IPS-18a (cell line): ENCODE measurements around the gene TNPO3.
"Not testable (repeated sequence)": the region's sequence is repeated elsewhere in the genome, so short reads cannot be mapped to it uniquely, and the experiment has no call there.

ENCODE experiments used
- H3K27ac ChIP-seq: one replicate; pipeline ENCODE4 v1.5.1; 2013; ENCODE audit warnings: low read length
- H3K27me3 ChIP-seq: one replicate; pipeline ENCODE4 v1.6.1; 2013; ENCODE audit warnings: mild to moderate bottlenecking, low read length; ENCODE audit not compliant: control insufficient read depth, insufficient read depth
- H3K36me3 ChIP-seq: one replicate; pipeline ENCODE4 v1.6.1; 2013; ENCODE audit warnings: low read depth, low read length; ENCODE audit not compliant: control insufficient read depth
- H3K4me1 ChIP-seq: one replicate; pipeline ENCODE4 v1.6.1; 2013; ENCODE audit warnings: low read depth, low read length; ENCODE audit not compliant: control insufficient read depth
- H3K4me3 ChIP-seq: one replicate; pipeline ENCODE4 v1.5.1; 2013; ENCODE audit warnings: low read length
- H3K9ac ChIP-seq: one replicate; pipeline ENCODE4 v1.6.1; 2013; ENCODE audit warnings: mild to moderate bottlenecking, low read length, moderate library complexity
- H3K9me3 ChIP-seq: one replicate; pipeline ENCODE4 v1.6.1; 2013; ENCODE audit warnings: low read depth, low read length; ENCODE audit not compliant: control insufficient read depth

The TNPO3 gene

GRCh38 chr7:129012641-129013040 is 42.3 kb downstream of the TNPO3 start:
- Histone ChIP-seq H3K27ac (no peak overlapping the region), H3K4me3 (no peak overlapping the region), H3K9me3 (no peaks in the 10 kb centered on the region), H3K36me3 (peaks cover 56% of the 10 kb centered on the region), H3K9ac (no peak overlapping the region), H3K4me1 (no peaks in the 10 kb centered on the region), H3K27me3 (no peaks in the 10 kb centered on the region)

DNA sequence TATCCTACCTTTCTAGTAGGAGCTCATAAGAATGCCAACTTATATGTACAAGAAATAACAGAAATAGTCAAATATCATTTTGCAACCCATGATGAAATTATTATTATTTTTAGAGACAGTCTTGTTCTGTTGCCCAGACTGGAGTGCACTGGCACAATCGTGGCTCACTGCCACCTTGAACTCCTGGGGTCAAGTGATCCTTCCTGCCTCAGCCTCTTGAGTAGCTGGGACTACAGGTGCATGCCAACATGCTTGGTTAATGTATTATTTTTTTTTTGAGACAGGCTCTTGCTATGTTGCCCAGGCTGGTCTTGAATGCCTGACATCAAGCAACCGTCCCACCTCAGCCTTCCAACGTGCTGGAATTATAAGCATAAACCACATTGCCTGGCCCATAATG is 44.8 kb downstream of the TNPO3 start:
- Histone ChIP-seq H3K9me3 (no peaks in the 10 kb centered on the region), H3K9ac (no peak overlapping the region), H3K4me1 (no peaks in the 10 kb centered on the region), H3K27ac (no peak overlapping the region), H3K4me3 (no peak overlapping the region), H3K27me3 (no peaks in the 10 kb centered on the region), H3K36me3 (peaks cover 48% of the 10 kb centered on the region)

GRCh38 chr7:129009437-129009836 is 45.5 kb downstream of the TNPO3 start:
- Histone ChIP-seq H3K4me1 (no peaks in the 10 kb centered on the region), H3K36me3 (peaks cover 47% of the 10 kb centered on the region), H3K9ac (no peak overlapping the region)

GRCh38 chr7:129008645-129009414 is 46.1 kb downstream of the TNPO3 start:
- Histone ChIP-seq H3K4me1 (no peaks in the 10 kb centered on the region), H3K9ac (no peak overlapping the region), H3K27ac (no peak overlapping the region), H3K9me3 (no peaks in the 10 kb centered on the region), H3K27me3 (no peaks in the 10 kb centered on the region), H3K36me3 (peaks cover 47% of the 10 kb centered on the region), H3K4me3 (no peak overlapping the region)

More at GRCh38 chr7:129009437-129009836, 45.5 kb downstream of the TNPO3 start:
- Histone ChIP-seq H3K27ac (no peak overlapping the region), H3K4me3 (no peak overlapping the region), H3K27me3 (no peaks in the 10 kb centered on the region), H3K9me3 (no peaks in the 10 kb centered on the region)

GRCh38 chr7:129007572-129007971 is 47.3 kb downstream of the TNPO3 start:
- H3K27me3 ChIP-seq, result no peaks in the 10 kb centered on the region
- no peak overlapping the region for H3K4me3 ChIP-seq
- no peak overlapping the region for H3K27ac ChIP-seq
- no peaks in the 10 kb centered on the region for H3K9me3 ChIP-seq
- H3K9ac ChIP-seq, result no peak overlapping the region
- H3K4me1 ChIP-seq, result no peaks in the 10 kb centered on the region
- H3K36me3 ChIP-seq, result peaks cover 43% of the 10 kb centered on the region

- Histone ChIP-seq H3K4me1 (no peaks in the 10 kb centered on the region), H3K36me3 (peaks cover 45% of the 10 kb centered on the region), H3K9me3 (no peaks in the 10 kb centered on the region), H3K27me3 (no peaks in the 10 kb centered on the region), H3K9ac (no peak overlapping the region), H3K27ac (no peak overlapping the region), H3K4me3 (no peak overlapping the region)
These were observed 48.1 kb downstream of the TNPO3 start for GRCh38 chr7:129006636-129007414.

GRCh38 chr7:129005186-129005585 is 49.7 kb downstream of the TNPO3 start:
- no peak overlapping the region for H3K4me3 ChIP-seq
- no peaks in the 10 kb centered on the region for H3K27me3 ChIP-seq
- peaks cover 51% of the 10 kb centered on the region for H3K36me3 ChIP-seq
- no peak overlapping the region for H3K9ac ChIP-seq
- no peaks in the 10 kb centered on the region for H3K4me1 ChIP-seq
- no peak overlapping the region for H3K27ac ChIP-seq
- no peaks in the 10 kb centered on the region for H3K9me3 ChIP-seq

DNA sequence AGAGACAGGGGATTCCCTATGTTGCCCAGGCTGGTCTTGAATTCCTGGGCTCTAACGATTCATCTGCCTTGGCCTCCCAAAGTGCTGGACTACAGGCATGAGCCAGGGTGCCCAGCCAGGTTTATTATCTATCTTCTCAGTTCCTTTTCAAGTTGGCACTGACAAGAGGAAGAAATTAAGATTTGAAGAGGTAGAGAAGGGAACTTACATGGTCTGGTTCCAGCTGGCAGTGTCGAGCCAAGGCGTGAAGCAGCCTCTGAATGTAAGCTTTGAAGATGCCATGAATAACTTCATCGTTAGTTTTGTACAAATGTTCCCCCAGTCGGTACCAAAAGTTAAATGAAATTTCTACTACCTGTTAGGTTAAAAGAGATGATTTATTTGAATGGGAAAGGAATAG is 57.7 kb downstream of the TNPO3 start:
- H3K4me1 ChIP-seq, result no peaks in the 10 kb centered on the region
- peaks cover 63% of the 10 kb centered on the region for H3K36me3 ChIP-seq
- H3K9ac ChIP-seq, result no peak overlapping the region
- no peak overlapping the region for H3K4me3 ChIP-seq
- no peaks in the 10 kb centered on the region for H3K9me3 ChIP-seq
- H3K27ac ChIP-seq, result no peak overlapping the region
- no peaks in the 10 kb centered on the region for H3K27me3 ChIP-seq

GRCh38 chr7:128994560-128994959 is 60.4 kb downstream of the TNPO3 start:
- not testable (repeated sequence) for H3K9ac ChIP-seq, H3K4me3 ChIP-seq, H3K27ac ChIP-seq, H3K4me1 ChIP-seq, H3K9me3 ChIP-seq, H3K27me3 ChIP-seq
- peaks cover 64% of the 10 kb centered on the region for H3K36me3 ChIP-seq

DNA sequence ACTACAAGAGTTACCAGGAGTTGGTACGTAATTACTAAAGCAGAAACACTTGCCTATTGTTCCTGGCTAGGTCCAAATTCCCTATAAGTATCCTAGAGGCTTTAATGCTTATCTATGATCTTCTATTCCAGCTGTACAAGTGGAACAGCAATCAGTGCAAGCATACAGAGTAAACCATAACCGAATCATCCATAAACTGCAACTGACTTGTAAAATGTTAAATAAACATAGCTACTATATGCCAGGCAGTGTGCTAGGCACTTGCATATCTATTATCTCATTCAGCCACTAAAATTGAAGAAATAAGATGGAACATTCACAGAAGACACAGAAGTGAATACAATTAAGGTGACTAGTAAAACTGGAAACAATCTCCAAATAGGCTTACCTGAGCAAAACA is 61.5 kb downstream of the TNPO3 start:
- Histone ChIP-seq H3K36me3 (peaks cover 65% of the 10 kb centered on the region), H3K4me3 (no peak overlapping the region), H3K27me3 (no peaks in the 10 kb centered on the region), H3K9ac (no peak overlapping the region), H3K9me3 (no peaks in the 10 kb centered on the region), H3K27ac (no peak overlapping the region), H3K4me1 (no peaks in the 10 kb centered on the region)

DNA sequence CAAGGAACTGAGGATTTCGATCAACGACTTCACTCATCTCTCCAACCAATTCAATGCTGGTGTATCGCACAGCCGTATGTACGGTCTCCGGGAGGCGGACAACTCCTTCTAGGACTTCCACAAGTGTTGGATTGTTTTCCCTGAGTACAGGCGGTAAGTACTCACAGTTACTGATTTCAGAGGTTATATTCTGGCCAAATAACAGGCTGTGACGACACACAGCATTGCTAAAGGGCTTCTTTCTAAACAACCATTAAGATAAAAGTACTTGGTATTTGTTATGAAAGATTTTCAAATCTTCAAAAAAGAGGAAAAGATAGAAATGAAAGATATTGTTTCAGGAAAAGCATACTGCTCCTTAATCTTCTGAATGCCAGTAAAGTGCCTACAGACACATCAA is 65.0 kb downstream of the TNPO3 start:
- H3K9ac ChIP-seq, result no peak overlapping the region
- no peak overlapping the region for H3K27ac ChIP-seq
- no peaks in the 10 kb centered on the region for H3K27me3 ChIP-seq
- no peak overlapping the region for H3K4me3 ChIP-seq
- peaks cover 77% of the 10 kb centered on the region for H3K36me3 ChIP-seq
- no peaks in the 10 kb centered on the region for H3K9me3 ChIP-seq
- no peaks in the 10 kb centered on the region for H3K4me1 ChIP-seq

DNA sequence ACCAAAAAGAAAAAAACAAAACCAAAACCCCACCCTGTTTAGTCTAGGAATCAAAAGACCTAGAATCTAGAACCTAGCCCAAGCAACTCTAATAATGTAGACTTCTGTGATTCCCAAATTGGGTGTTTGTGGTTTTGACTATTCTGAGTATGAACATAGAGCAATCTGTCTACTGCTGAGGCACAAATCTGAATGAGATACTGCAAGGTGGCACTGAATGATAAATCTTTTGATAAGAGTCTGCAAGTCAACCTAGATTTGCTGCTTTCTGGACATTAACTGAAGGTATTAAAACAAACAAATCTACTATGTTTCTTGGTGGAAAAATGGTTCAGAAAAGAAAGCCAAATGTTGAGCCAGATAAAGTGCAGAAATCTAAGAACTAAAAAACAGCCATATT is 66.5 kb downstream of the TNPO3 start:
- Histone ChIP-seq H3K4me1 (no peaks in the 10 kb centered on the region), H3K36me3 (peaks cover 84% of the 10 kb centered on the region), H3K27me3 (no peaks in the 10 kb centered on the region), H3K4me3 (no peak overlapping the region), H3K27ac (no peak overlapping the region), H3K9me3 (no peaks in the 10 kb centered on the region), H3K9ac (no peak overlapping the region)
